Measurements from ENCODE around the gene PLCB1. TPM values are rescaled to one million over a fixed set of nuclear protein-coding genes. Genes with fewer than 3 reads are reported as not detected.

The PLCB1 gene
- total RNA-seq, 1 donor from 2014 or later: 37.4 TPM

GRCh38 chr20:8867038-8867740, 735.1 kb downstream of the PLCB1 start:
- no peaks in the 10 kb centered on the region for H3K36me3 Mint-ChIP-seq (ENCODE audit: unreplicated experiment)
- DNase-seq: no peak
- no peak for TF ChIP-seq CTCF (IDR thresholded peaks at IDR 0.05; ENCODE audit: partially characterized antibody, unreplicated experiment)
- H3K4me3 Mint-ChIP-seq (ENCODE audit: unreplicated experiment): no peak overlapping the region
- H3K9me3 Mint-ChIP-seq (ENCODE audit: unreplicated experiment): no peaks in the 10 kb centered on the region
- H3K4me1 Mint-ChIP-seq (ENCODE audit: low read depth, unreplicated experiment): peaks cover 5% of the 10 kb centered on the region
- peaks cover 2% of the 10 kb centered on the region for H3K27me3 Mint-ChIP-seq (ENCODE audit: unreplicated experiment)
- no peak overlapping the region for H3K27ac Mint-ChIP-seq (ENCODE audit: unreplicated experiment)

- Mint-ChIP-seq H3K36me3 (ENCODE audit: unreplicated experiment) (no peaks in the 10 kb centered on the region), H3K27me3 (ENCODE audit: unreplicated experiment) (no peaks in the 10 kb centered on the region), H3K27ac (ENCODE audit: unreplicated experiment) (no peak overlapping the region), H3K9me3 (ENCODE audit: unreplicated experiment) (no peaks in the 10 kb centered on the region), H3K4me3 (ENCODE audit: unreplicated experiment) (no peak overlapping the region), H3K4me1 (ENCODE audit: low read depth, unreplicated experiment) (peaks cover 5% of the 10 kb centered on the region)
- no peak for TF ChIP-seq CTCF (IDR thresholded peaks at IDR 0.05; ENCODE audit: partially characterized antibody, unreplicated experiment)
- DNase-seq: no peak
Measured at GRCh38 chr20:8870652-8871051, 738.6 kb downstream of the PLCB1 start.

- Mint-ChIP-seq H3K4me3 (ENCODE audit: unreplicated experiment) (no peak overlapping the region), H3K4me1 (ENCODE audit: low read depth, unreplicated experiment) (no peaks in the 10 kb centered on the region), H3K27ac (ENCODE audit: unreplicated experiment) (no peak overlapping the region), H3K27me3 (ENCODE audit: unreplicated experiment) (no peaks in the 10 kb centered on the region), H3K36me3 (ENCODE audit: unreplicated experiment) (no peaks in the 10 kb centered on the region), H3K9me3 (ENCODE audit: unreplicated experiment) (no peaks in the 10 kb centered on the region)
- no peak for TF ChIP-seq CTCF (IDR thresholded peaks at IDR 0.05; ENCODE audit: partially characterized antibody, unreplicated experiment)
- DNase-seq: no peak
Measured at GRCh38 chr20:8874437-8874836, 742.4 kb downstream of the PLCB1 start.

- Mint-ChIP-seq H3K4me1 (ENCODE audit: low read depth, unreplicated experiment) (peaks cover 3% of the 10 kb centered on the region), H3K36me3 (ENCODE audit: unreplicated experiment) (no peaks in the 10 kb centered on the region), H3K9me3 (ENCODE audit: unreplicated experiment) (no peaks in the 10 kb centered on the region), H3K27ac (ENCODE audit: unreplicated experiment) (no peak overlapping the region), H3K4me3 (ENCODE audit: unreplicated experiment) (no peak overlapping the region), H3K27me3 (ENCODE audit: unreplicated experiment) (no peaks in the 10 kb centered on the region)
- TF ChIP-seq CTCF (IDR thresholded peaks at IDR 0.05; ENCODE audit: partially characterized antibody, unreplicated experiment): no peak
- DNase-seq: no peak
Measured at GRCh38 chr20:8875586-8875985, 743.5 kb downstream of the PLCB1 start.

- no peak for DNase-seq
- H3K27me3 Mint-ChIP-seq (ENCODE audit: unreplicated experiment): no peaks in the 10 kb centered on the region
- H3K36me3 Mint-ChIP-seq (ENCODE audit: unreplicated experiment): no peaks in the 10 kb centered on the region
- H3K4me3 Mint-ChIP-seq (ENCODE audit: unreplicated experiment): no peak overlapping the region
- peaks cover 3% of the 10 kb centered on the region for H3K4me1 Mint-ChIP-seq (ENCODE audit: low read depth, unreplicated experiment)
- H3K9me3 Mint-ChIP-seq (ENCODE audit: unreplicated experiment): no peaks in the 10 kb centered on the region
- TF ChIP-seq CTCF (IDR thresholded peaks at IDR 0.05; ENCODE audit: partially characterized antibody, unreplicated experiment): no peak
- H3K27ac Mint-ChIP-seq (ENCODE audit: unreplicated experiment): no peak overlapping the region
Measured at GRCh38 chr20:8876366-8876765, 744.3 kb downstream of the PLCB1 start.
